Lung (tissue), 12 donors: ENCODE results near the gene SETD1A. TPM values are rescaled to one million over a fixed set of nuclear protein-coding genes. Genes with fewer than 3 reads are reported as not detected.

Experiments
- ATAC-seq: fragments of 200-7000 bp; cut with Tn5 transposase; one replicate; pipeline ENCODE4 v1.9.1; 2020; ENCODE audit warnings: moderate number of reproducible peaks; ENCODE audit not compliant: insufficient read depth, low FRiP score
- DNase-seq, 3 donors: peaks; one replicate each; pipeline ENCODE4 v3.0.0-alpha.2; 2013 to 2017
- H3K27ac ChIP-seq, 2 donors: one replicate each; pipeline ENCODE4 v1.5.1; 2013; ENCODE audit warnings: mild to moderate bottlenecking in 2 of 2, moderate library complexity in 2 of 2, control low read depth in 1 of 2, inconsistent platforms in 1 of 2, low read depth in 1 of 2, low read length in 1 of 2
- H3K27me3 ChIP-seq, 3 donors: one replicate each; pipeline ENCODE4 v1.5.1; 2013; ENCODE audit warnings: low read length in 2 of 3; ENCODE audit not compliant: control insufficient read depth in 3 of 3, insufficient read depth in 3 of 3
- H3K36me3 ChIP-seq, 4 donors: one replicate each; pipeline ENCODE4 v1.5.1; 2013; ENCODE audit warnings: low read length in 4 of 4, mild to moderate bottlenecking in 1 of 4, moderate library complexity in 1 of 4; ENCODE audit not compliant: control insufficient read depth in 4 of 4, insufficient read depth in 4 of 4
- H3K4me1 ChIP-seq, 5 donors: one replicate each; pipeline ENCODE4 v1.5.1; 2013; ENCODE audit warnings: low read length in 5 of 5, mild to moderate bottlenecking in 2 of 5, moderate library complexity in 1 of 5; ENCODE audit not compliant: control insufficient read depth in 5 of 5, insufficient read depth in 5 of 5
- H3K4me3 ChIP-seq: one replicate; pipeline ENCODE4 v1.5.1; 2013; ENCODE audit warnings: mild to moderate bottlenecking, control low read depth, moderate library complexity
- H3K9ac ChIP-seq, 2 donors: one replicate each; pipeline ENCODE4 v1.5.1; 2013; ENCODE audit warnings: low read length in 2 of 2, control low read depth in 1 of 2; ENCODE audit not compliant: insufficient read depth in 1 of 2
- H3K9me3 ChIP-seq, 4 donors: one replicate each; pipeline ENCODE4 v1.5.1; 2013; ENCODE audit warnings: low read length in 3 of 4, mild to moderate bottlenecking in 1 of 4, moderate library complexity in 1 of 4; ENCODE audit not compliant: control insufficient read depth in 4 of 4, insufficient read depth in 3 of 4
- WGBS, 2 donors: extraction: QIAGEN DNeasy Blood & Tissue Kit; methylation state at CpG; one replicate each; pipeline ENCODE4 v1.1.7; 2013; 5-methylcytosine and 5-hydroxymethylcytosine counted together
- polyA plus RNA-seq, 2 donors: library from polyadenylated mRNA; stranded (reverse); fragments of 200-250 nt; gene quantifications; one replicate each; pipeline ENCODE4 v1.2.1, GENCODE V29; 2013
- total RNA-seq, 2 donors: library from RNA; depleted of rRNA in 1 of 2; stranded (reverse); fragments of >200 nt in 1 of 2; gene quantifications; one replicate each; pipeline ENCODE4 v1.2.1, GENCODE V29; 2014 to 2021
- TF ChIP-seq, protein P1 (sequence below): IDR thresholded peaks from 2 replicates; pipeline ENCODE4 v1.5.1; 2012; ENCODE audit warnings: mild to moderate bottlenecking; ENCODE audit errors: control extremely low read depth, extremely low read depth
- donor health status: control.
- donor health status: control.
- donor health status: Bipolar disorder and iron deficiency.
- donor health status: healthy.
- donor health status: DM: yes; HTN: yes; CAD: no.

Gene SETD1A
- total and polyA plus RNA-seq, 4 donors = 7.4 to 22.0 (median 10.9) TPM

DNA sequence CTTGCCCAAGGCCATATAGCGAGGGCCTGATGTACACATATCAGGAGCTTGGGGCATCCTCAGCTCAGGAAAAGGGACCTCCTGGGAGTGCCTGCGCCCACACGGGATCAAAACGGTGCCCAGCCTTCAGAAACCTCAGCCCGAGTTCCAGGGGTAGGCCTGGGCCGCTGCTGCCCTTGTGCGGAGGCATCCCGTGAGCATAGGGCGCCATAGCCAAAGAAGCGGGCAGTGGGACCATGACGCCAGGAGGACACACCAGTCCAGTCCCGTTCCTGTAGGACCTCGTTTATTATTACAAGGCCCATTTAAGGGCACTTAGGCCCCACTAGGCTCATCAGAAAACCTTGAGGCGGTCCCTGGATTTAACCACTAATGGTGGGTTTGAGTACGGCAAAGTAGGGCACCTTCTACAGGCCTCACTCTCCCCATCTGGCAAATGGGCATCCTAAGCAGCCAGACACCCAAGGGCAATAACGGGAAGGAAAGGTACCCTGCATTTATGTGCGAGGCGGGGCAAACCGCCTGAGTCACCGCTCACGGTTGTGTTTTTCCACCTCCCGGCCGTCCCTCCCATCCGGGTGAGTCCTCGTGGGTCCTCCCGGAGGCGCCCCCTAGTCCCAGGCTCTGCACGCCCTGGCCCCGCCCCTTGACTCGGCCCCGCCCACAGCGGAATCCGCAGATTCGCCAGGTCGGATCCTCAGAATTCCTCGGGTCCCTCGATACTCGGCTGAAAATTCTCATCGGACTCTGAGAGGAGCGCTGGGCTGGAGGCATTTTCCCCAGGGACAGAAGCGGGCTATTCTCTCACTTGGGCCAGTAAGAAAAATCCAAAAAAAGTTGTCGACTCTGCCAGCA lies 726 bp upstream of the SETD1A start:
- H3K27ac ChIP-seq = peak overlapping the region; percentile 92 to 100
- no peaks in the 10 kb centered on the region for H3K27me3 ChIP-seq
- peaks cover 0 to 21% (median 4%) of the 10 kb centered on the region in 5 donors for H3K4me1 ChIP-seq
- peak overlapping the region; percentile 74 to 97 for H3K9ac ChIP-seq
- peak; percentile 67 for ATAC-seq
- H3K36me3 ChIP-seq = peaks cover 2 to 21% (median 18%) of the 10 kb centered on the region in 4 donors
- H3K4me3 ChIP-seq = peak overlapping the region; percentile 49
- 27 to 29% methylated on average over 42 of the region's 42 CpGs for whole genome bisulfite sequencing, 2 donors
- TF ChIP-seq, protein P1, sequence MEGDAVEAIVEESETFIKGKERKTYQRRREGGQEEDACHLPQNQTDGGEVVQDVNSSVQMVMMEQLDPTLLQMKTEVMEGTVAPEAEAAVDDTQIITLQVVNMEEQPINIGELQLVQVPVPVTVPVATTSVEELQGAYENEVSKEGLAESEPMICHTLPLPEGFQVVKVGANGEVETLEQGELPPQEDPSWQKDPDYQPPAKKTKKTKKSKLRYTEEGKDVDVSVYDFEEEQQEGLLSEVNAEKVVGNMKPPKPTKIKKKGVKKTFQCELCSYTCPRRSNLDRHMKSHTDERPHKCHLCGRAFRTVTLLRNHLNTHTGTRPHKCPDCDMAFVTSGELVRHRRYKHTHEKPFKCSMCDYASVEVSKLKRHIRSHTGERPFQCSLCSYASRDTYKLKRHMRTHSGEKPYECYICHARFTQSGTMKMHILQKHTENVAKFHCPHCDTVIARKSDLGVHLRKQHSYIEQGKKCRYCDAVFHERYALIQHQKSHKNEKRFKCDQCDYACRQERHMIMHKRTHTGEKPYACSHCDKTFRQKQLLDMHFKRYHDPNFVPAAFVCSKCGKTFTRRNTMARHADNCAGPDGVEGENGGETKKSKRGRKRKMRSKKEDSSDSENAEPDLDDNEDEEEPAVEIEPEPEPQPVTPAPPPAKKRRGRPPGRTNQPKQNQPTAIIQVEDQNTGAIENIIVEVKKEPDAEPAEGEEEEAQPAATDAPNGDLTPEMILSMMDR = peak; percentile 11
- peak in 2 of 3 donors; percentile 82 to 85 for DNase-seq
- H3K9me3 ChIP-seq = no peaks in the 10 kb centered on the region

DNA sequence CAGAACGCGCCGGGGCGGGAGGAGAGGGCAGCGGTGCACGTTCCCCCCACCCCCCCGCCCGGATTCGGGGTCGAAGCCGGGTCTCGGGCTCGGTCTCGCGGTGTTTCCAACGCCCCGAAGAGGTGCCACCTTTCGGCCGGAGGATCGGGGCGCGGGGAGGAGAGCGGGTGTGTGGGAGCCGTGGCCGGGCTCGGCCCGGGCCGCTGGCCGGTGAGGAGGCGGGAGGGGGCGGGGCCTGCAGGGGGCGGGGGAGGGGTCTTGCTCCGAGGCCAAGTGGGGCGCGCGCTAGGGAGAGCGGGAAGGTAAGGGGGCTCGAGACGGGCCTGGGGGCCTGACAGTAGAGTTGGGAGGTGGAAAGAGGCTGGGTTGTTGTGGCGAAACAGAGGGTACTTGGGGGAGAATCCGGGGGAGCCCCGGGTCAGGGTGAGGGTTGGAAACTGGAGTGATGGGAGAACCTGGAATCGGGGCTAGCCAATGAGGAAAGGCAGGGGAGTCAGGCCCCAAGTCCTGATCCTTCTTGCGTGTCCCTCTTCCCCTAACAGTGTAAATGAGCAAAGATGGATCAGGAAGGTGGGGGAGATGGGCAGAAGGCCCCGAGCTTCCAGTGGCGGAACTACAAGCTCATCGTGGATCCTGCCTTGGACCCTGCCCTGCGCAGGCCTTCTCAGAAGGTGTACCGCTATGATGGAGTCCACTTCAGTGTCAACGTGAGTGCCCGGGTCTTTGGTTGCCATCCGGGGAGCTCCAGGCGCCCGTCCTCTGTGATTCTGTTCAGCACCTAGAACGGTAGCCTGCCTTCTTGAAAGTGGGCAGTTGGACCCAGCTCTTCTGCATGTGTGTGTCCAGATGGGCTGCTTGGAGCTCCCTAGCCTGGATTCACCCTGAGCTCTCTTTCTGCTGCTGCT lies 873 bp downstream of the SETD1A start:
- peak overlapping the region; percentile 49 for H3K4me3 ChIP-seq
- WGBS, 2 donors = 11 to 17% methylated on average over 43 to 55 of the region's 55 CpGs
- TF ChIP-seq, protein P1 = no peak
- DNase-seq = peak; percentile 30 to 70 (median 51)
- peak overlapping the region; percentile 92 to 100 for H3K27ac ChIP-seq
- peak overlapping the region; percentile 39 to 58 for H3K9ac ChIP-seq
- no peak for ATAC-seq
- H3K27me3 ChIP-seq = no peaks in the 10 kb centered on the region
- H3K4me1 ChIP-seq = peaks cover 0 to 18% (median 4%) of the 10 kb centered on the region in 5 donors
- H3K36me3 ChIP-seq = peaks cover 9 to 32% (median 24%) of the 10 kb centered on the region in 4 donors
- no peaks in the 10 kb centered on the region for H3K9me3 ChIP-seq

DNA sequence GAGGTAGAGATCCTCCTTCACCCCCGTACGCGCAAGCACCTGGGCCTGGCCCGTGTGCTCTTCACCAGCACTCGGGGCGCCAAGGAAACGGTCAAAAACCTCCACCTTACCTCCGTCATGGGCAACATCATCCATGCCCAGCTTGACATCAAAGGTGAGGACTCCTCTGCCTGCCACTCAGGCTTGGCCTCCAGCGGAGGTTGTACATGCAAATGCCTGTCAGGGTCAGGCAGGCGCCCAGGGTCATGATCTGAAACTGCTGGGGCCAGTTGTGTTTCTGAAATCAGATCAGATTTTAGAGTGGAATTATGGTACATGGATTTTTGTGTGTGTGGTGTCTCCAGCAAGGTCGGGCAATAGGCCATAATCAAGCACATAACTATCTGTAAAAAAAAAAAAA lies 3.8 kb downstream of the SETD1A start:
- ATAC-seq (no peak), DNase-seq (no peak)
- 94 to 97% methylated on average over 11 of the region's 11 CpGs for WGBS, 2 donors
- Histone ChIP-seq H3K27ac (no peak overlapping the region), H3K27me3 (no peaks in the 10 kb centered on the region), H3K36me3 (peaks cover 23 to 50% (median 38%) of the 10 kb centered on the region in 4 donors), H3K4me3 (no peak overlapping the region), H3K9ac (no peak overlapping the region), H3K9me3 (no peaks in the 10 kb centered on the region), H3K4me1 (peaks cover 0 to 12% (median 4%) of the 10 kb centered on the region in 5 donors)
- TF ChIP-seq, protein P1 = no peak
